NCI-H2107 treated with DMSO at 0.1 percent for 48 hours (cell line): ENCODE measurements around the gene MEOX2.

ENCODE experiments used
- DNase-seq: peaks from one replicate; lab custom pipeline; 2025; ENCODE audit not compliant: unreplicated experiment; lab: John Stamatoyannopoulos, UW

MEOX2 gene

GRCh38 chr7:15566476-15566875 lies 120.0 kb downstream of the MEOX2 start:
- DNase-seq: no peak

- peak; percentile 64 for DNase-seq
Observed at GRCh38 chr7:15561835-15562234, 124.6 kb downstream of the MEOX2 start, which contains the start of gene AGMO. Gene AGMO, minus strand, starts transcription at chr7:15562015.
